COLO668 (cell line): ENCODE measurements around the gene BRAT1.
A peak's percentile ranks its signal among the peaks of the same experiment; 100 is the strongest.
"Not testable (repeated sequence)": the region's sequence is repeated elsewhere in the genome, so short reads cannot be mapped to it uniquely, and the experiment has no call there.

Source experiments
- DNase-seq: peaks from one replicate; lab custom pipeline; 2025; ENCODE audit not compliant: unreplicated experiment; lab: John Stamatoyannopoulos, UW

The BRAT1 gene

DNA sequence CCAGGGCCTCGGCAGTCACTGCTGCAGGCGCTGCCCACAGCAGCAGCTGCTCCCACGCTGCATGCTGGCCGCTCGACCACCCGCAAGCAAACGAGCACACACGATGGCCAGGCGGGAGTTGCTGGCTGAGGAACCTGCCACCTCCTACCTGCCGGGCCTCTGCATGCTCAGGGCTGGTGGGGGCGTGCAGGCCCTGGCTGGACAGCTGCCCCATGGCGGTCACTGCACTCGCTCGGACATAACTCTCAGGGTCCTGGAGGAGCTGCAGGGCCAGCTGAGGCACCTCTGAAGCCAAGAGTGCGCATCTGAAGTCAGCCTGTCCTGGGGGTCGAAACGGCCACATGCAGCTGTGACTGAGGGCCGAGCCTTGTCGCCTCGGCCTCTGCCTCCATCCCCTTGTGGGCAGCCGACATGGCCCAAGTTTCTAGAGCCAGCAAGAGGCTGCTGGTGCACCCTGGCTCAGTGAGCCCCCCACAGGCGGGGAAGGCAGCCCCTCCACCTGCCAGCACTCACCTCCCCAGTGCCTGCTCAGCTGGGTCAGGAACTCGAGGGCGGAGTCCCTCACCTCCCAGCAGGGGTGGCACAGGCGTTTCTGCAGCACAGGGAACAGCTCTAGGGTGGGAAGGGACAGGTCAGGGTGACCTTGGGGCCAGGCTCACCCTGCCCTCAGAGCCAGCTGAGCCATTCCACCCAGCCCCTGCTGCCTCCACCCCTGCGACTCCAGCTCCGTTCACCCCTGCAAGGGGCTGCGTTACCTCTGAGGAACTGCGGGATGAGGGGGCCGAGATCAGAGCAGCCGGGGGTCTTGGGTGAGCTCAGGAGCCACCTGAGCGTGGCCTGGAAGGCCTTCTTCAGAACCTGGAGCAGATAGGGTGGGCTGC, 16.1 kb downstream of the BRAT1 start:
- DNase-seq = no peak

DNA sequence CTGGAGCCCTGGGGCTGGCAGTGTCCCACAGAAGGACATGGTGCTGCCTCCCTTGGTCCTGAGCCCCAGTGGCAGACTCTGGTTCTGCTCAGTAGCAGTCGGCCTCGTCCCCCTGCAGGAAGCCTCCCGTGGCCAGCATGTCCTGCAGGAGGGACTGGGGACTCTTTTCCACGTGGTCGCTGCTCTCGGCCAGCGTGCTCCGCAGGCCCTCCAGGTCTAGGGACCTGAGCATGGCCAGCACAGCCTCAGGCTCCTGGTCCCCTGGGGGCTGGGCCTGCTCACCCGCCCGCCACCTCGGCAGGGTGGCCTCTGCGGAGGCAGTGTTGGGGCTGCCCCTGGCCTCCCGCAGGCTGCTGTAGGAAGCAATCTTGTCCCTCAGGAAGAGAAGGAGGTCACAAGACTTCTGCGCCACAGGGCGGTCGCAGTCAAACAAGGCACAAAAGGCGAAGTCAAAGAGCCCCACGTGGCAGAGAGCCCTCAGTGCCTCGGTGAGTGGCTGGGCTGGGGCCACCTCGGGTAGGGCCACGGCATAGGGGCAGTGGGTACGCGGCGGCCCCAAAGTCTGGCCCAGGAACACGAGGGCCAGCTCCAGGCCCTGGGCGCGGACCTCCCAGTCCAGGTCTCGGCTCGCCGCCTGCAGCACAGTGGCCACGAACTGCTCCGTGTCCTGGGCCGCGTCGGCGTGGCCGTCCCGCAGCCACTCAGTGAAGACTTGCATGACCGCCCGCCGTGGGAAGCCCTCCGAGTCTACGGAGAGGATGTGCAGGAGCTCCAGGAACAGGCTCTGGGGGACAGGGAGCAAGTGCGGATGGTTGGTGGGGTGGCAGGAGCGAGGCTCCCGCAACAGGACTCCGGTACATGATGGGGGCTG, 17.1 kb downstream of the BRAT1 start:
- no peak for DNase-seq

DNA sequence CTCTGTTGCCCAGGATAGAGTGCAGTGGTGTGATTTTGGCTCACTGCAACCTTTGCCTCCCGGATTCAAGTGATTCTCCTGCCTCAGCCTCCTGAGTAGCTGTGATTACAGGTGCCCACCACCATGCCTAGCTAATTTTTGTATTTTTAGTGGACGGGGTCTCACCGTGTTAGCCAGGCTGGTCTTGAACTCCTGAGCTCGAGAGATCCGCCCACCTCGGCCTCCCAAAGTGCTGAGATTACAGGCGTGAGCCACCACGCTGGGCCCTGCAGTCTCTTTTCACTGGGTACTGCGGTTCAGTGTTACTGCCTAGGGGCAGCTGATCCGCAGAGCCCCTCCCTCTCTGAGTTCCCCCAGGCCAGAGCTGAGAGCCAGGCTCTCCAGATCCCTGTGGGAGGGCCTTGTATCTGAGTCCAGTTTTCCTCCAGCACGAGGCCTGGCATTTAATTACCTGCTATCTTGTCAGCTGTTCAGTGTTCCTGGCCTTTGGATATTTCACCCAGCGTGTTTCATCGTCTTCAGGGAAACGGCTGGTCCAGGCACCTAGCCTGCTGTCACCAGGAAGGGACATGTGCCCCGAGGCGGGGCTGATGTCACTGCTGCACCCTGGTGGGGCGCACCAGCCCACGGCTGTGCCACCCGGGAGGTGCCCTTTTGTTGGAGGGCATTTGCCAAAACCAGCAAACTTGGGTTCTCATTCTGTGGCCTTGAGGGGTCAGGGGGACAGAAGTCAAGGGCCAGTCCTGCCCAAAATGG, 19.3 kb downstream of the BRAT1 start:
- DNase-seq = not testable (repeated sequence)

DNA sequence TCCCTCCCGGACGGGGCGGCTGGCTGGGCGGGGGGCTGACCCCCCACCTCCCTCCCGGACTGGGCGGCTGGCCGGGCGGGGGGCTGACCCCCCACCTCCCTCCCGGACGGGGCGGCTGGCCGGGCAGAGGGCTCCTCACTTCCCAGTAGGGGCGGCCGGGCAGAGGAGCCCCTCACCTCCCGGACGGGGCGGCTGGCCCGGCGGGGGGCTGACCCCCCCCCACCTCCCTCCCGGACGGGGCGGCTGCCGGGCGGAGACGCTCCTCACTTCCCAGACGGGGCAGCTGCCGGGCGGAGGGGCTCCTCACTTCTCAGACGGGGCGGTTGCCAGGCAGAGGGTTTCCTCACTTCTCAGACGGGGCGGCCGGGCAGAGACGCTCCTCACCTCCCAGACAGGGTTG, 21.1 kb downstream of the BRAT1 start:
- DNase-seq = not testable (repeated sequence)

DNA sequence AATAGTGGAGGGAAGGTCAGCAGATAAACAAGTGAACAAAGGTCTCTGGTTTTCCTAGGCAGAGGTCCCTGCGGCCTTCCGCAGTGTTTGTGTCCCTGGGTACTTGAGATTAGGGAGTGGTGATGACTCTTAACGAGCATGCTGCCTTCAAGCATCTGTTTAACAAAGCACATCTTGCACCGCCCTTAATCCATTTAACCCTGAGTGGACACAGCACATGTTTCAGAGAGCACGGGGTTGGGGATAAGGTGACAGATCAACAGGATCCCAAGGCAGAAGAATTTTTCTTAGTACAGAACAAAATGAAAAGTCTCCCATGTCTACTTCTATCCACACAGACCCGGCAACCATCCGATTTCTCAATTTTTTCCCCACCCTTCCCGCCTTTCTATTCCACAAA, 21.8 kb downstream of the BRAT1 start:
- DNase-seq = not testable (repeated sequence)

DNA sequence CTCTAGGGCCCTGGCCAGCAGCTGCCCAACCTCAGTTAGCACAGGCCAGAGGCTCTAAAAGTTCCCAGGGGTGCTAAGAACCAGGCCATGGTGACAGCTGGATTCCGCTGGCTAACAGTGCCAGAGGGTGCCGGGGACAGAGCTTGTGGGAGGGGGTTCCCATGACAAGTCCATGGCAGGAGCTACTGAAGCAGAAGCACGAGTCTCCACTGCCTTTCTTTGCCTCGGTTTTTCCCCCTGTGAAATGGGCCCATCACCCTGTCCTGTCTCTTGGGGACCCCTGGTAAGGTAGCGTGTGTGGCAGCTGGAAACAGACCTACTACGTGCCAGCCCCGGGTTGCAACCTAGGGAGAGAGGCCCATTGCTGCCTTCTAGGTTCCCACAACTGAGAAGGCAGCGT, 22.5 kb downstream of the BRAT1 start:
- not testable (repeated sequence) for DNase-seq

DNA sequence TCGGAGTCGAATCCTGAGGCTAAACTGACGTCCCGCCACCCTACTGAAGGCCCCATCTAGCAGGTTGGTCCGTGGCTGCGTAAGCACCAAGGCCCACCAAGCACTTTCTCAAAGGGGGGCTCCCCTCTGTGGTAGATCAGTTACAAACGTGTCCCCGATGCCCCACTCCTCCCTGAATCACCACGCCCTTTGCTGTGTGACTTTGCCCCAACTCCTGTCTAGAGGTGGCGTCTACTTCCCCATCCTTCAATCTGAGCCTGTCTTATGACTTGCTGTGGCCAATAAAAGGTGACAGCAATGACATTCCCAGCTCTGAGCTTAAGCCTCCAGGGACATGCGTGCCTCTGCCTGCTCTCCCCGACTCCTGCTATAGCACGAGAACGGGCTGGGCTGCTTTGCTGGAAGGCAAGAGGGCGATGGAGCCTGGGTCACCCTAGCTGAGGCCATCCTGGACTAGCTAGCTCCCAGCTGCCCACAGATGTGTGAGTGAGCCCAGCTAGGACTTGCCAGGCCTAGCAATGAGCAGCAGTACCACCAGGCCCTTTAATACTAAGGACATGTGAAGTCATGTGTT, 23.0 kb downstream of the BRAT1 start:
- DNase-seq = not testable (repeated sequence)

DNA sequence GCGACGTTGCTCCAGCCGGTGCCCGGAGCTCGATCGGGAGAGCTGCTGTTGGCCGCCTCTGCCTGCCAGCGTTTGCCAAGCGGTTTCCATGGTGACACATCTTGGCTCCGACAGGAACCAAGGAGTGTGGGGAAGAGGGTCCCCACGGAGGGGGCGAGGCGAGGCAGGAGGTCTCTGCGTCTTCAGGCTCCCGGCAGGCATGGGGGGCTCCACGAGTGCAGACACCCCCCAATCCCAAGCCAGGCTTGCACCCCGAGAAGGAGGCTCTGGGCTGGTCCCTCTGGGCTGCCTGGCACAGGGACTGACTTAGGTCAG, 23.6 kb downstream of the BRAT1 start:
- not testable (repeated sequence) for DNase-seq

DNA sequence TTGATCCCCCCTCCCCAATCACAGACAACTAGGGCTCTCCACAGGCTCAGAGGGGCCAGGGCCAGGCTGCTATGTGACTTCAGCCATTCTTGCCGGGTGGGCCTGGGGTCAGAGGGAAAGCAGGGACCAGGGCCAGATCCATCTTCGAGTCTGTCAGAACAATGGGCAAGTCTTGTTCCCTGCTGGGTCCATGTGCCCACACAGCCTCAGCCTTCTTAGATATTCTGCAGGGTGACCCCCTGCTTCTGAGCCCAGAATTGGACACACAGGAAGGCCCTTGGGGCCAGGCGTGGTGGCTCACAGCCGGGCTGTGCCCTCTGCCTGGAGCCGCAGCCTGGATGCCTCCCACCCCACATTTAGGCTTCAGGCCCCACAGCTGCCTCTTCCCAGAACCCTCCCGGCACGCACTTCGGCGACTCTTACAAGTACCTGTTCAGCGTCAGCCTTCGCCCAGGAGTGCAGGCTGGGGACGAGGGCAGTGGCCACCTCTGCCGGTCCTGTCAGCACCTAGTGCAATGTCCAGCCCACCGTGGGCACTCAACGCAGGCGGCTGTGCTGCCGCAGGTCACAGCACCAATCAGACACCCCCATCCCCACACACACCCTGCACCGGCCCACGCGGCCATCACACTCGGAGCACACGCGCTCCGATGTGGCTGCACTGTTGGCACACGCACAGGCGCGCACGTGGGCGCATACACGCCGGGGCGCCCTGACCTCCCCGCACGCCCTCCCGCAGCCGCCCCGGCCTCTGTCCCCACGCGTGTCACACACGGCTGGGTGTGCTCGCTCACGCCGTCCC, 24.1 kb downstream of the BRAT1 start:
- DNase-seq = not testable (repeated sequence)

DNA sequence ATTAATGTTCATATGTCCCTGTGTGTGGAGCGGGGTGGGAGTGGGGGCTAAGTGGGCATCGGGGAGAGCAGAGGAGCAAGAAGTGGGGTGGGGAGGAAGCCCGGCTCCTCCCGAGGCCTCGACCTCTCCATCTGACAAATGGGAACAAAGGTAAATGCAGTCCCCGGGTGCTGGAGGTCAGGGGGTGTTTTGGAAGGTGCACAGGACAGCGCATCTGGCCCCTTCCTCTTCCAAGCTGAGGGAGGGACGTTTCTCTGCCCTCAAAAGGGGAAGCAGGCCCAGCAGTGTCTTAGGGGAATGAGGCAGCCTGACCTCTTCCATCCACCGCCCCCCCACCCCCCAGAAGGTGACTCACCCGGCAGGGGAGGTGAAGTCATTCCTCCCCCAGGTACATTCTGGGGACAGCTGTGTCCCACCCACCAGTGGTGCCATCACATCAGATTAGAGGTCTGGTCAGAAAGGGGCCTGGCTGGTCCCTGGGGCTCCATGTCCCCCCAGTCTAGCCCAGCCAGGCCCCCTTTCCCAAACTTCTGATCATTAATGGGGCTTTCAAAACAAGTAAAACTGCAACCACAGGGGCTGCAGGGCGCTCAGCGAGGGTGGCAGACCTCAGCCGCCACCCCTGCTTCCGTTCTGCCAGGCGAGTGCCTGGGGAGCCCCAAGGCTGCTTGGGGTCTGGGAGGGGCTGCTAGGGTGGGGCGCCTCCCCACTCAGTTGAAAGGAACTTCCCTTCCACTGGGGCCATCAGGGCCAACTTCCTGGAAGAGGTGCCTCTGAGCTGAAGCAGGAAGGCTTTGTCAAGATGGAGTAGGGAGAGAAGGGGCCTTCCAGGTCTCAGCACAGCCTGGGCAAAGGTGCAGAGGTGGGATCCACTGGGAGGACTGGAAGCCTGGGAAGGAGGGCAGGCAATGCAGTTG, 25.0 kb downstream of the BRAT1 start:
- no peak for DNase-seq

DNA sequence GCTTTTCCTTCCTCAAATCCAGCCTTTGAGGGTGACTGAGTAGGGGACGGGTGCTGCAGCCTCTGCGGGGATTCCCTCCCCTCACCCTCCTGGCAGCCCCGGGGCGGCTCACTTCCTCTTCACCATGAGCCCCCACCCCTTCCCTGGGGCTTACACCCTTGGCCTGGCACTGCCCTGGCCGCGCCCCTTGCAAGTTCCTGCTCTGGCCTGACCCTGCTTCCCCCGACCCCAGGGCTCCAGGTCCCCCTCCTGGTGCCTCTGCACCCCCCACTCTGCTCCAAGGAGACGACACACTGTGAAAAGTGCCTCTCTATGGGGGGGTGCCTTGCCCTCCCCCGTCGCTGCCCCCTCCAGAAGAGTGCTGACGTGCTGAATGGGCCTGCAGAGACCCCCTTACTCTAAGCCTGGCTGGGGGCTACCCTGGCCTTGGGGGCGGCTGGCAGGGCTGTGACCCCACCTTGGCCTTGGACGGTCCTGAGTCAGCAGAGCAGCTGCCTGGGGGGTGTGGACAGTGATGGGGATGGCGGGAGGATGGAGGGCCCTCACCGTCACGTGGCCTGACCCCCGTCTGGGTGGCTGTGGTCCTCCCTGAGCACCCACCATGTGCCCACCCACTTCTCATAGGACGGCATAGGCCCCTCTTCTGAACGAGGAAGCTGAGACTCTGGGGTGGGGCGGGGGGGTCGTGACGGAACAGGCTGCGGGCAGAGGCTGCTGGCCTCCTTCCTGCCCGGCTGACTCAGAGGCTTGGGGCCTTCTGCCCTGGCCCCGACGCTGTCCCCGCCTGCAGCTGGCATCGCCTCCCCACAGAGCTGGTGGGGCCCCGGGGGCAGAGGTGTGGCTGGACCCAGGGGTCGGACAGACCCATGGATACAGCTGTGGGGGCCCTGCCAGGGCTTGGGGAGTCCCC, 25.9 kb downstream of the BRAT1 start:
- no peak for DNase-seq

DNA sequence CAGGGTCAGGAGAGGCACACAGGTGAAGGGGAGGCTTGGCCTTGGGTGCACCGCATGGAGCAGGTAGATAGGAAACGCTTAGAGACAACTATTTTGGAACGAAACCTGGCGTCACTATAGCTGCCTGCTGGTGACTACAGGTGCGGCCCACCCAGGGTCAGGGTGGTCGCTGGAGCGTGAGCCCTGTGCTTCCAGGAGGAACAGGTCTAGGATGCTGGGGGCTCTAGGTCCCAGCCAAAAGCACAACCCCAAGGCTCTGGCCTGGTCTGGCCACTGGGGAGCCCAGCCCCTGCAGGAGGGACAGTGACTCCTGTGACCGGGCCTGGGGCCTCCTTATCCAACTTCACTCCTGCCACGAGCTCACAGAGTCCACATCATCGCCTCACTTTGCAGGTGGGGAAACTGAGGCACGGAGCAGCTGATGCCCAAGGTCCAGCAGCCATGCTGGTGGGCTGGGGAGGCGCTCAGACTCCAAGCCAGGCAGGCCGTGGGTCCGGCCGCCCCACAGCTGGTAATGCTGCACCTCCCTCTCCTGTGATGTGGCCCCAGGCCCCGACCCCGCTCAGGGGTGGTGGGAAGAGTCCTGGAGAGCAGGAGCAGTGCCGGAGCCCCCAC, 26.7 kb downstream of the BRAT1 start:
- no peak for DNase-seq

DNA sequence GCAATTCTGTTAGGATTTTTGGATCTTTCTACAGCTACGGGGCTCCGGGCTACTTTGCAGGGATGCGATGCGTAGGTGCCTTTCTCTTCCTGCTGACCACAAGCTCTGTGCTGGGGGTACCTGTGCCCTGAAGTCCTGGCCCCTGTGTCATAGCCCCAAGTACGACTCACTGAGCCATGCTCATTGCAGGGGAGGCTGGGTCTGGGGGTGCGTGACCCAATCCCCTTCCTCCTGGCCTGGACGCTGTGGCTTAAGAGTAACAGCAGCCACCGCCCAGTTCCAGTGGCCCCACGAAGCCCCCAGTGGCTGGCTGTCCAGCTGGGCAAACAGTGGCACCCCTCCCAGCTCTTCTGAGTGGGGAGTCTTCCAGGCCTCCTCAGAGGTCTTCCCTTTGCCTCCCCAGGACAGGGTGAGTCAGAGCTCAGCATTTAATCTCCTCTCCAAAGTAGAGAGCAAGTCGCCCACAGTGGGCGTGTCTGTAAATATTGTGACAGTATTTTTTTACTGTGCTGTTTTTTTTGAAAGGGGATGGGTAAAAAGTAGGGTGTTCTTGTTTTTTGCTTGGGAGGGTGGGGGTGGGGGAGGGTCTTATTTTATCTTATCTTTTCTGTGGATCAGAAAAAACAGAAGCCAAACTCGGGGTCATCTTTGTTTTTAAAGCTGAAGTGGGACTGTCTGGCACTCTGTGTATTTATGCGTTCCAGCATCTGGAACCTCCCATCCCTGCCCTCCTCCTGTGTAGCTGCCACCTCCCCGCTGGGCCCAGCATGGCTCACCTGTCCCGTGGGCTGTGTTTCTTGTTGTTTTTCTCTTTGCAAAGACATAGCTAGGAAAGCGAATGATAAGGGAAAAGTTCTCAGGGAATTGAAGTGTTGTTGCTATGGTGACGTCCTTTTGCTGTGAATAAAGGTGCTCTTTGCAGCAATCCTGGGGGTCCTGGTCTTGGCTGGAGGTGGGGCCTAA, 27.5 kb downstream of the BRAT1 start:
- DNase-seq = peak; percentile 84

DNA sequence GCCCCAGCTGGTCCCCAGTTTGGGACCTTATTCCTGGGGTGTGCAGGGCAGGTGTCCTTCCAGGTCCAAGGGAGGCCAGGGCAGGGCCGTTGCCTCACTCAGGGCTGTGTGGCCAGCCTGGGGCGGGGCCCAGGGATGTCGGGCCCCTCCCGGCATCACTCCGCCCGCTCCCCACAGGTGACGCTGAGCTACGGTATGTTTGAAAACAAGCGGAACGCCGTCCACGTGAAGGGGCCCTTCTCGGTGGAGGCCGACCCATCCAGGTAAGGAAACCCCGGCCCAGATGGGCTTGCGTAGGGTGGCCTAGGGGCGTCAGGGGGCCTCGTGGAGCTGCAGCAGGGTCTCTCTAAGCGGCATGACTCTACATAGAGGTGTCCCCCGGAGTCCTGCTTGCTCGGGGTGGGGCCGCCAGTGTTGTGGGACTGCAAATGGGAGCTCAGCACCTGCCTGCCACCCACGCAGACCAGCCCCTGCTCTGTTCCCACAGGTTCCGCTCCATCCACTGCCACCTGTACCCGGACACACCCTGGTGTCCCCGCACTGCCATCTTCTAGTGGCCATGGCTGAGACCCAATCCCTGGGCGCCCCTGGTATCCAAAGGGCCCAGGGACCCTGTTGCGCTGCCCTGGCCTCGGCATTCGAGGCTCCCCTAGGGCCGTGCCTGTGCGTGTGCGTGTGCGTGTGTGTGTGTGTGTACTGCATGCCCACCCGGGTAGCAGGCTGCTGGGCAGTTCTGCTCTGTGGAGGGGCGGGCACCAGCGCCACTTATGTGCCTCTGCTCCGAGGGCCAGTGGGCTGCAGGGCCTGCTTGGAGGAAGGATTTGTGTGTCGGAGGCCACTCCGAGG, 28.4 kb downstream of the BRAT1 start:
- peak; percentile 89 for DNase-seq
